EL (cell line): ENCODE data around the gene CFAP251.
A peak's percentile ranks its signal among the peaks of the same experiment; 100 is the strongest.

Source experiments
- DNase-seq: peaks from one replicate; pipeline ENCODE4 v3.0.0-alpha.2; 2016

Gene CFAP251

GRCh38 chr12:121949648-121950397, 31.4 kb downstream of the CFAP251 start:
- peak; percentile 90 for DNase-seq

- no peak for DNase-seq
These were observed 34.8 kb downstream of the CFAP251 start for GRCh38 chr12:121953117-121953692.

GRCh38 chr12:121953695-121954094, 35.3 kb downstream of the CFAP251 start:
- no peak for DNase-seq

- DNase-seq = peak; percentile 25
These were observed 37.2 kb downstream of the CFAP251 start for GRCh38 chr12:121955258-121956237.

- DNase-seq = no peak
These were observed 39.6 kb downstream of the CFAP251 start for GRCh38 chr12:121957861-121958515.

GRCh38 chr12:121958541-121959240, 40.3 kb downstream of the CFAP251 start:
- peak; percentile 21 for DNase-seq

- no peak for DNase-seq
These were observed 42.1 kb downstream of the CFAP251 start for GRCh38 chr12:121960541-121960940.

- DNase-seq = no peak
These were observed 42.9 kb downstream of the CFAP251 start for GRCh38 chr12:121961195-121961879.

GRCh38 chr12:121963341-121964018, 45.1 kb downstream of the CFAP251 start:
- no peak for DNase-seq

GRCh38 chr12:121964813-121965643, 46.6 kb downstream of the CFAP251 start:
- DNase-seq = peak; percentile 91

- no peak for DNase-seq
These were observed 48.6 kb downstream of the CFAP251 start for GRCh38 chr12:121966959-121967358.

- DNase-seq = no peak
These were observed 50.5 kb downstream of the CFAP251 start for GRCh38 chr12:121968876-121969275.

GRCh38 chr12:121969726-121970125, 51.3 kb downstream of the CFAP251 start:
- DNase-seq = no peak

GRCh38 chr12:121970581-121971300, 52.3 kb downstream of the CFAP251 start:
- no peak for DNase-seq

GRCh38 chr12:121974026-121974985, 55.9 kb downstream of the CFAP251 start:
- no peak for DNase-seq

GRCh38 chr12:121975021-121975420, 56.6 kb downstream of the CFAP251 start:
- DNase-seq = no peak

GRCh38 chr12:121976950-121977349, 58.6 kb downstream of the CFAP251 start:
- DNase-seq = no peak
